ENCODE data around the gene JDP2. TPM values are rescaled to one million over a fixed set of nuclear protein-coding genes. Genes with fewer than 3 reads are reported as not detected.

Gene JDP2
- total RNA-seq, 1 experiment from 2014 or later, result 22.8 TPM

- Histone ChIP-seq H3K18ac (ENCODE audit: insufficient read length, low read depth, low read length) (no peak overlapping the region), H4K20me1 (ENCODE audit: control insufficient read depth, insufficient read depth, insufficient read length) (no peaks in the 10 kb centered on the region), H3K27me3 (ENCODE audit: insufficient read depth, low read length) (no peaks in the 10 kb centered on the region), H4K8ac (replicated peaks; ENCODE audit: insufficient read length, low read depth, low read length) (no peak overlapping the region), H3T11ph (ENCODE audit: low read length) (no peak overlapping the region), H4K91ac (ENCODE audit: insufficient read length, low read depth, low read length) (no peak overlapping the region), H3K4me1 (ENCODE audit: insufficient read depth, low read length) (peaks cover 3% of the 10 kb centered on the region; the same call in 1 of the 2 replicates), H3K56ac (ENCODE audit: insufficient read length, low read depth, low read length) (no peak overlapping the region), H3K4ac (ENCODE audit: low read depth, low read length) (no peak overlapping the region), H4K5ac (ENCODE audit: insufficient read length, low read depth, low read length) (no peak overlapping the region), H3K79me1 (ENCODE audit: insufficient read depth, low read depth, low read length, poor library complexity, severe bottlenecking) (no peaks in the 10 kb centered on the region), H2AFZ (ENCODE audit: low read length) (no peak overlapping the region), H3K27ac (ENCODE audit: insufficient read length, low read depth, low read length) (no peak overlapping the region), H2AK5ac (ENCODE audit: insufficient read length, low read length) (no peak overlapping the region), H3K9ac (ENCODE audit: extremely low read depth, insufficient read length, low read length) (no peak overlapping the region), H3K9me3 (ENCODE audit: control insufficient read depth, low read depth, low read length) (no peaks in the 10 kb centered on the region), H2BK12ac (ENCODE audit: insufficient read length, low read depth, low read length) (no peak overlapping the region), H3K4me2 (ENCODE audit: insufficient read depth, insufficient read length, low read length) (no peak overlapping the region), H2BK20ac (ENCODE audit: low read depth, low read length, poor library complexity, severe bottlenecking) (no peak overlapping the region), H3K23ac (ENCODE audit: insufficient read length, low read depth, low read length) (no peak overlapping the region), H3K23me2 (ENCODE audit: insufficient read length, low read depth, low read length, poor library complexity, severe bottlenecking) (no peaks in the 10 kb centered on the region), H2BK120ac (ENCODE audit: low read depth, low read length, poor library complexity, severe bottlenecking) (no peak overlapping the region), H3K79me2 (ENCODE audit: insufficient read depth, low read length) (no peaks in the 10 kb centered on the region), H3K14ac (ENCODE audit: insufficient read depth, low read length) (no peak overlapping the region), H2BK5ac (ENCODE audit: insufficient read length, low read length) (no peak overlapping the region), H2BK15ac (ENCODE audit: low read depth, low read length) (no peak overlapping the region)
- H3K4me1 Mint-ChIP-seq, result peaks cover 32 to 39% of the 10 kb centered on the region in 2 experiments
- H3K36me3 Mint-ChIP-seq (ENCODE audit: insufficient read depth in 1 of 3, low read depth in 3 of 3), result peaks cover 15 to 43% (median 34%) of the 10 kb centered on the region in 3 experiments
- no peak for TF ChIP-seq CTCF (conservative IDR thresholded peaks at IDR 0.05)
- H3K27me3 Mint-ChIP-seq (ENCODE audit: low read depth), result no peaks in the 10 kb centered on the region
- H3K9me3 Mint-ChIP-seq, result no peaks in the 10 kb centered on the region
- WGBS (ENCODE audit: extremely low coverage, insufficient read length, low lambda C conversion rate), result no CpG with 5 or more reads among the region's 8 CpGs
- no peak overlapping the region for H3K4me3 Mint-ChIP-seq
- peak overlapping the region in 2 of 3 experiments; percentile 74 to 81; a peak in 3 of 7 replicates for H3K27ac Mint-ChIP-seq
- DNase-seq, result no peak
Observed at GRCh38 chr14:75442642-75443041, 14.8 kb downstream of the JDP2 start.
